Panc1 (cell line): ENCODE measurements around the gene S1PR2. TPM values are rescaled to one million over a fixed set of nuclear protein-coding genes. Genes with fewer than 3 reads are reported as not detected.
"Not testable (repeated sequence)": the region's sequence is repeated elsewhere in the genome, so short reads cannot be mapped to it uniquely, and the experiment has no call there.

Experiments used
- ATAC-seq: fragments of 200-7000 bp; cut with Tn5 transposase; 2 replicates; pipeline ENCODE4 v1.9.1; 2020; ENCODE audit warnings: mild to moderate bottlenecking, moderate library complexity
- BruUV-seq: library from RNA; stranded (reverse); fragments of 400-500 nt; replicated peaks from 2 replicates; lab custom pipeline; 2021; lab: Mats Ljungman, UMichigan
- CTCF ChIA-PET: fragments of 300-600 bp; sonication (Branson Sonifier 250); formaldehyde crosslinking; loops from one replicate; lab custom pipeline; 2022; ENCODE audit warnings: antibody characterized with exemption; lab: Charles Lee
- POLR2A ChIA-PET: fragments of 300-600 bp; sonication (Branson Sonifier 250); formaldehyde crosslinking; loops from one replicate; lab custom pipeline; 2022; ENCODE audit warnings: antibody characterized with exemption; lab: Charles Lee
- DNase-seq: peaks from one replicate; pipeline ENCODE4 v3.0.0-alpha.2; 2010; ENCODE audit warnings: low read depth, low spot score
- H3K27ac ChIP-seq: 2 replicates; pipeline ENCODE4 v1.5.1; 2011; ENCODE audit warnings: mild to moderate bottlenecking, low read length, inconsistent platforms
- H3K27me3 ChIP-seq: fragments of 200-500 bp; sonication (Bioruptor generic); 2 replicates; pipeline ENCODE4 v1.6.0; 2014; ENCODE audit warnings: low read length, inconsistent platforms; ENCODE audit not compliant: control insufficient read depth, insufficient read depth
- H3K36me3 ChIP-seq: fragments of 200-500 bp; sonication (Bioruptor generic); 2 replicates; pipeline ENCODE4 v1.5.1; 2014; ENCODE audit warnings: inconsistent platforms, mild to moderate bottlenecking, low read length, moderate library complexity; ENCODE audit not compliant: control insufficient read depth, insufficient read depth
- H3K4me1 ChIP-seq: 2 replicates; pipeline ENCODE4 v1.5.1; 2011; ENCODE audit warnings: inconsistent platforms, mild to moderate bottlenecking, low read length, moderate library complexity; ENCODE audit not compliant: control insufficient read depth, insufficient read depth
- H3K4me3 ChIP-seq, 2 experiments: 2 replicates each; pipeline ENCODE4 v1.5.1; 2011 to 2012; ENCODE audit warnings: low read depth in 2 of 2, low read length in 2 of 2, mild to moderate bottlenecking in 2 of 2, inconsistent platforms in 1 of 2, moderate library complexity in 1 of 2
- H3K9me3 ChIP-seq: fragments of 200-500 bp; sonication (Bioruptor generic); 2 replicates; pipeline ENCODE4 v1.5.1; 2014; ENCODE audit warnings: low read depth, mild to moderate bottlenecking, inconsistent platforms, low read length, moderate library complexity; ENCODE audit not compliant: control insufficient read depth, insufficient read depth
- CTCF ChIP-seq: fragments of 450-650 bp; IDR thresholded peaks from 2 replicates; pipeline ENCODE4 v1.5.1; 2017; ENCODE audit warnings: mild to moderate bottlenecking
- POLR2AphosphoS5 ChIP-seq: IDR thresholded peaks from 2 replicates; pipeline ENCODE4 v1.6.1; 2012; ENCODE audit warnings: mild to moderate bottlenecking, low read depth, low read length, moderate library complexity
- REST ChIP-seq, 2 experiments: IDR thresholded peaks; 2 replicates each; pipeline ENCODE4 v1.6.1; 2011 to 2012; ENCODE audit warnings: low read depth in 2 of 2, control low read depth in 1 of 2, low read length in 1 of 2, mild to moderate bottlenecking in 1 of 2, moderate library complexity in 1 of 2; ENCODE audit not compliant: insufficient read depth in 1 of 2
- SIN3A ChIP-seq: IDR thresholded peaks from 2 replicates; pipeline ENCODE4 v1.6.1; 2012; ENCODE audit warnings: low read depth, mild to moderate bottlenecking, low read length, moderate library complexity, borderline replicate concordance; ENCODE audit not compliant: insufficient read depth
- TCF7L2 ChIP-seq: IDR thresholded peaks from 2 replicates; pipeline ENCODE4 v1.6.1; 2011; ENCODE audit warnings: mild to moderate bottlenecking, low read depth, low read length, inconsistent platforms
- in situ Hi-C: cut with HindIII; loops from 2 replicates; pipeline ENCODE4 v1.10.0; 2016; ENCODE audit warnings: low sequenced_read_pairs, low pct_unique_long_range_greater_than_20kb
- intact Hi-C: fragments of 100-400 bp; cut with micrococcal nuclease; formaldehyde crosslinking; loops from one replicate; pipeline ENCODE4 v1.10.0; 2022; ENCODE audit not compliant: unreplicated experiment
- total RNA-seq: library from RNA; stranded (reverse); gene quantifications from one replicate; pipeline ENCODE4 v1.2.1, GENCODE V29; 2021; ENCODE audit not compliant: unreplicated experiment

S1PR2 gene
- total RNA-seq, 1 experiment from 2014 or later, result 2.9 TPM

- Histone ChIP-seq H3K27me3 (no peaks in the 10 kb centered on the region), H3K27ac (no peak overlapping the region), H3K9me3 (no peaks in the 10 kb centered on the region), H3K36me3 (no peaks in the 10 kb centered on the region), H3K4me3 (no peak overlapping the region), H3K4me1 (no peaks in the 10 kb centered on the region; the same call in 1 of the 2 replicates)
- DNase-seq (no peak), ATAC-seq (peak; percentile 75; the same call in 1 of the 2 replicates)
- no TSS peak for BruUV-seq
- intact Hi-C loops, result no loop called here
- CTCF ChIA-PET, result interaction anchor here (0.5 to 0.7 kb wide), 2 partner anchors 32 to 250 kb away, joined by 3 to 9 read pairs; no protein-coding TSS in a partner anchor
- POLR2A ChIA-PET, result no interaction called here
- TF ChIP-seq REST (IDR thresholded peaks at IDR 0.05; ENCODE audit: insufficient read depth in 1 of 2, low read depth in 2 of 2, low read length in 1 of 2), result no peak
- TF ChIP-seq CTCF, result no peak
- no peak for TF ChIP-seq SIN3A
- no peak for TF ChIP-seq POLR2AphosphoS5
- TF ChIP-seq TCF7L2, result no peak
- in situ Hi-C loops, result no loop called here
Measured at GRCh38 chr19:10238172-10238783, 7.1 kb upstream of the S1PR2 start.

GRCh38 chr19:10237702-10238101 lies 6.6 kb upstream of the S1PR2 start:
- DNase-seq (no peak), ATAC-seq (no peak)
- Histone ChIP-seq H3K27me3 (no peaks in the 10 kb centered on the region), H3K4me3 (no peak overlapping the region), H3K9me3 (no peaks in the 10 kb centered on the region), H3K36me3 (no peaks in the 10 kb centered on the region), H3K4me1 (no peaks in the 10 kb centered on the region; the same call in 1 of the 2 replicates), H3K27ac (no peak overlapping the region)
- CTCF ChIA-PET, result interaction anchor here (0.5 to 0.7 kb wide), 2 partner anchors 31 to 249 kb away, joined by 3 to 9 read pairs; no protein-coding TSS in a partner anchor
- POLR2A ChIA-PET, result no interaction called here
- TF ChIP-seq REST (IDR thresholded peaks at IDR 0.05; ENCODE audit: insufficient read depth in 1 of 2, low read depth in 2 of 2, low read length in 1 of 2) (no peak), TCF7L2 (no peak), POLR2AphosphoS5 (no peak), CTCF (no peak), SIN3A (no peak)
- intact Hi-C loops (no loop called here), in situ Hi-C loops (no loop called here)
- BruUV-seq, result no TSS peak

- H3K4me3 ChIP-seq, DNase-seq, H3K36me3 ChIP-seq, H3K27ac ChIP-seq, ATAC-seq, intact Hi-C loops, in situ Hi-C loops, H3K4me1 ChIP-seq, H3K9me3 ChIP-seq, BruUV-seq, H3K27me3 ChIP-seq: not testable (repeated sequence)
- ChIA-PET POLR2A (interaction anchor here (0.6 kb wide), 1 partner anchor 13 kb away, joined by 3 read pairs; no protein-coding TSS in a partner anchor), CTCF (interaction anchor here (0.7 kb wide), 1 partner anchor 160 kb away, joined by 4 read pairs; no protein-coding TSS in a partner anchor)
Measured at GRCh38 chr19:10235409-10235808, 4.3 kb upstream of the S1PR2 start.
